HG03354 (cell line): ENCODE measurements around the gene MCTP2.

ENCODE experiments used
- ATAC-seq: cut with Tn5 transposase; IDR thresholded peaks from one replicate; pipeline ENCODE4 v1.9.1; 2021; ENCODE audit warnings: mild to moderate bottlenecking; ENCODE audit not compliant: unreplicated experiment, poor library complexity, severe bottlenecking

The MCTP2 gene

GRCh38 chr15:94259121-94259751 is 27.9 kb downstream of the MCTP2 start:
- no peak for ATAC-seq

DNA sequence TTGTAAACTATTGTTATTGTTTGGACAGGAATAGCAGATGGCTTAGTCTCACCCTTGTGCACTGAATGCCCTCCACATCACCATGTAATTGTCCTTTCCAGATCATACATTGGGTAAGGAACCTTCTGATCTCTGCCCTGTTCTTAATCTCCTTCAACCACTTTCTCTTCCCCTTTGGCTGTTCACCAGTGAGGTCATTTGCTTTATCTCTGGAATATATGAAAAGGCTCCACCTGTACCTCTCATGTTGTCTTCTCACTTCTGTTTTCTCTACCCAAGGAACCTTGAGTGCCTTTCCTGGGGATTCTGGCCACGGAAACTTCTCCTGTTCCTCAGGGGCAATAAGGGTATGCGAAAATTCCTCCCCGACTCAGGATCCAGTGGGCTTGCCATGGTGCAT is 28.5 kb downstream of the MCTP2 start:
- ATAC-seq, result no peak

- no peak for ATAC-seq
Observed at GRCh38 chr15:94262201-94262600, 30.8 kb downstream of the MCTP2 start.

GRCh38 chr15:94263341-94264273 is 32.2 kb downstream of the MCTP2 start:
- peak; percentile 77 for ATAC-seq

GRCh38 chr15:94265009-94265408 is 33.6 kb downstream of the MCTP2 start:
- ATAC-seq, result no peak

GRCh38 chr15:94265982-94266381 is 34.6 kb downstream of the MCTP2 start:
- ATAC-seq, result no peak

DNA sequence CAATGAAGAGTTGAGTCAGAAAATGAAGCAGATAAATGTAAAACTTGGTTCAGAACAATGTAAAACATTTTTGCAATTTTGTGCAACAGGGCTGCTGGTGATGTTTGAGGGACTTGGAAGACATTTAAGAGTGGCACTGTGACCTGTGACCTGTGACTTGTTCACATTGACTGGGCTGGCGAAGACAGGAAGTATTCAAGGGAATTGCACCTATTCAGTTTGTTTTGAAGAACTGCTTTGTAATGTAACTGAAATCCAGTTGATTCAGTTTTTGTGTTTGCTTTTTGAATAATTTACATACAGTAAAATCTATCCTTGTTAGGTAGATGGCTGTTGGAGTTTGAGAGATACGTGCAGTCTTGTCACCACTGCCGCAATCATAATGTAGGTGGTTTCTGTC is 35.4 kb downstream of the MCTP2 start:
- ATAC-seq, result no peak

GRCh38 chr15:94269954-94270353 is 38.6 kb downstream of the MCTP2 start:
- no peak for ATAC-seq

DNA sequence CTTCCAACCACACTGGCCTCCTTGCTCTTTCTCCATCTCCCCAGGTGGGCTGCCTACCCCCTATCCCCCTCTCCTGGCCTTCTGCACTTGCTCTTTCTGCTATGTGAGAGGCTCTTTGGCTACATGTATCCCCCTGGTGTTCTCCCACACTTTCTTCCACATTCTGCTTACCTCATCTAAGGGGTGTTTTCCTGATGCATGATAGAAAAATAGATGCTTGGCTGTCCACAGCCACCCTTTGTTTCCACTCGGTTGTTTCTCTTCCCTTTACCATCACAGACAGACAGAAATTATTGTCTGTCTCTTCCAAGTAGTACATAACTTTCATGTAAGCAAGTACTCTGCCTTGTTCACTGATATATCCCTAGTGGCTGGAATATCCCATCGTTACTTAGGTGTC is 39.2 kb downstream of the MCTP2 start:
- no peak for ATAC-seq

DNA sequence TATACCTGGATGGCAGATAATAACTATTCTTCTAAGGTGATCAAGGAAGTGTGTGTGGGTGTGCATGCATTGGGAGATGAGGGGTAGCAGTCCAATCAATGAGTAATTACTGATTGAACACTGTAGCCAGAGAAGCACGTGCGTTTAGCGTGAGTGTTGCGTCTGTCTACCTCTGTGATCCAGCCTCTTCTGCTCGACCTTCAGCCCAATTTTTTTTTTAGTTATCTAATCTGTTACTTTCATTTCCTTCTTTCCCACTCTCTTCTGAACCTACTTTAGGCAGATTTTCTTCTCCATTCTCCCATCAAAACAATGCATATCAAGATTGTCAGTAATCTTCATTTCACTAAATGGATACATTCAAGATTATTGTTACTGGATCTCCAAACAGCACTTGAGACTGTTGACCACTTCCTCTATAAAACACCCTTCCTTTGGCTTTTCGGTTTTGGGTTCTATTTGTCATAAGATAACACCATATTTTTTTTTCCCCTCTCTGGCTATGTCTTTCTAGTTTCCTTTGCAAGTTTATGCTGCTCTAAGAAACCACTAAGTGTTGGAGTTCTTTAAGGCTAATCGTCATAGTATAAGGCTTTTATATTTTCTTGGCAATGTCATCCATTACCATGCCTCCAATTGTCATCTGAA is 41.0 kb downstream of the MCTP2 start:
- ATAC-seq, result peak; percentile 84

- no peak for ATAC-seq
Observed at GRCh38 chr15:94273826-94274225, 42.5 kb downstream of the MCTP2 start.

GRCh38 chr15:94274745-94275144 is 43.4 kb downstream of the MCTP2 start:
- no peak for ATAC-seq

- no peak for ATAC-seq
Observed at GRCh38 chr15:94277485-94277884, 46.1 kb downstream of the MCTP2 start.

- ATAC-seq, result no peak
Observed at GRCh38 chr15:94279736-94280135, 48.4 kb downstream of the MCTP2 start.

GRCh38 chr15:94280301-94280700 is 48.9 kb downstream of the MCTP2 start:
- no peak for ATAC-seq

- no peak for ATAC-seq
Observed at GRCh38 chr15:94282269-94283250, 51.2 kb downstream of the MCTP2 start.

DNA sequence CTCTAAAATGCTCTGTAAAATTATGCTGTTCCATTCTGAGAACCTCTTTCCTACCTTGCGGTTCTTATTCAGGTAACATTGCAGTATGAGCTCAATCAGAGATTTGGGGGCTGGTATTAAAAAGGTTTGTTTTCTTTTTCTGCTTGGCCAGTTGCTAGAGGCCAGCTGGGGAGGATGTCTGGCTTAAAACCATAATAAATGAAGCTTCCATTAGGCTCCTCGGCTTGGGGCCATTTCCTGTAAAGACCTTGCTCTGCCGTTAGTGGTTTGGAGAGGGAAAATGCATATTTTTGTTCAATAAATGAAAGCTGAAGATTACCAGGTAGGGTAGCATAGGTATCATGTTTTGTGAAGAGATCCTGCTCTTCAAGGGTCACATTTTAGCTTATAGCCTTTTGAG is 55.2 kb downstream of the MCTP2 start:
- peak; percentile 38 for ATAC-seq

- ATAC-seq, result peak; percentile 98
Observed at GRCh38 chr15:94287794-94288246, 56.5 kb downstream of the MCTP2 start.

GRCh38 chr15:94290730-94291129 is 59.4 kb downstream of the MCTP2 start:
- no peak for ATAC-seq
